22Rv1 (cell line): Measurements from ENCODE around the gene SHROOM2.

Experiments
- ZFX ChIP-seq: fragments of 450-650 bp; IDR thresholded peaks from 2 replicates; pipeline ENCODE4 v1.6.1; 2017; ENCODE audit warnings: antibody characterized with exemption, borderline replicate concordance
- TF ChIP-seq, protein P1 (sequence below): fragments of 450-650 bp; IDR thresholded peaks from 2 replicates; pipeline ENCODE4 v1.5.1; 2017; ENCODE audit warnings: mild to moderate bottlenecking

DNA sequence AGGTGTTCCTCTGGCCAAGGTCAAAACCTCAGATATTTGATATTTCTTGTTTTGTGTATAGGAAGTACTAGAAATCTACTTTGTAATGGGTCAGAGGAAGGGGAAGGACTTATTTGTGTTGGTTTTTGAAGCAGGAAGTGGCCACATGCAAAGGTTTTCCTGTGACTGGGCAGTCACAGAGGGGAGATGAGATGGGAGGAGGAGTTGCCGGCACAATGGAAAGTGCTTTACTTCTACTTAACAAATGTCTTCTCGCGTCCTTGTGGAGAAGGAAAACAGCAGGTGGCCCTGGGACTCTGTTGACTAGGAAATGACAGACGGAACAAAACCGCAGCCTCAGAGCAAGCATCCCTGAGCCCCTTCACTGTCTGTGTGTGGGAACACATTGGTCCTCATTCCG is 46.6 kb downstream of the SHROOM2 start:
- TF ChIP-seq, protein P1, sequence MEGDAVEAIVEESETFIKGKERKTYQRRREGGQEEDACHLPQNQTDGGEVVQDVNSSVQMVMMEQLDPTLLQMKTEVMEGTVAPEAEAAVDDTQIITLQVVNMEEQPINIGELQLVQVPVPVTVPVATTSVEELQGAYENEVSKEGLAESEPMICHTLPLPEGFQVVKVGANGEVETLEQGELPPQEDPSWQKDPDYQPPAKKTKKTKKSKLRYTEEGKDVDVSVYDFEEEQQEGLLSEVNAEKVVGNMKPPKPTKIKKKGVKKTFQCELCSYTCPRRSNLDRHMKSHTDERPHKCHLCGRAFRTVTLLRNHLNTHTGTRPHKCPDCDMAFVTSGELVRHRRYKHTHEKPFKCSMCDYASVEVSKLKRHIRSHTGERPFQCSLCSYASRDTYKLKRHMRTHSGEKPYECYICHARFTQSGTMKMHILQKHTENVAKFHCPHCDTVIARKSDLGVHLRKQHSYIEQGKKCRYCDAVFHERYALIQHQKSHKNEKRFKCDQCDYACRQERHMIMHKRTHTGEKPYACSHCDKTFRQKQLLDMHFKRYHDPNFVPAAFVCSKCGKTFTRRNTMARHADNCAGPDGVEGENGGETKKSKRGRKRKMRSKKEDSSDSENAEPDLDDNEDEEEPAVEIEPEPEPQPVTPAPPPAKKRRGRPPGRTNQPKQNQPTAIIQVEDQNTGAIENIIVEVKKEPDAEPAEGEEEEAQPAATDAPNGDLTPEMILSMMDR = no peak
- no peak for TF ChIP-seq ZFX
